Activated CD8-positive, alpha-beta memory T cell treated with anti-CD3 and anti-CD28 coated beads for 24 hours (primary cell): Measurements from ENCODE around the gene PHKA1.
"Not testable (repeated sequence)": the region's sequence is repeated elsewhere in the genome, so short reads cannot be mapped to it uniquely, and the experiment has no call there.

Experiments used
- DNase-seq: peaks from one replicate; pipeline ENCODE4 v3.0.0-alpha.2; 2020

The PHKA1 gene

DNA sequence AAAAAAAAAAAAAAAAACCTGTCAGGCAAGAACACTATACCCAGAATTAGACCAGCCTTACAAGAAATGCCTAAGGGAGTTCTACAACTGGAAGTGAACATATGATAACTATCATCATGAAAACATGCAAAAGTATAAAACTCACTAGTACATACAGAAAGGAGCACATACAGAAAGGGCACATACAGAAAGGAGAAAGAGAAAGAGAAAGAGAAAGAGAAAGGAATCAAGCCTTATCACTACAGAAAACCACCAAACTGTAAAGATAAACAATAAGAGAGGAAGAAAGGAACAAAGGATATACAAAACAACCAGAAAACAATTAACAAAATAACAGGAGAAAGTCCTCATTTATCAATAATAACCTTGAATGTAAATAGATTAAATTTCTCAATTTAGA, 50.4 kb downstream of the PHKA1 start:
- DNase-seq = no peak

GRCh38 chrX:72662020-72662747, 51.9 kb downstream of the PHKA1 start:
- no peak for DNase-seq

DNA sequence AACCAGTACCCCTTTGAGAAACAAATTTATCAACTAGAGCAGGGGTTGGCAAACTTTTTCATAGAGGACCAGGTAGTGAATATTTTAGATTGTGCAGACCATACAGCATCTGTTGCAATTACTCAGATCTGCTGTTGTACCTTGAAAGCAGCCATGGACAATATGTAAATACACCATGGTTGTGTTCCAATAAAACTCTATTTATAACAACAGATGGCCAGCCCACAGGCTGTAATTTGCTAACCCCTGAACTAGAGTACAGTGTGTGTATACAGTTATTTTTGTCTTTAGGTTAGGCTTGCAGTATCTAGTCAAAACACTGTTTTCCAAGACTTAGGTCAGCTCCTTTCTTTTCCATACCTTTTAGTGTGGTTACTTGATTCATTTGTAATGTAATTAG, 54.4 kb downstream of the PHKA1 start:
- no peak for DNase-seq

DNA sequence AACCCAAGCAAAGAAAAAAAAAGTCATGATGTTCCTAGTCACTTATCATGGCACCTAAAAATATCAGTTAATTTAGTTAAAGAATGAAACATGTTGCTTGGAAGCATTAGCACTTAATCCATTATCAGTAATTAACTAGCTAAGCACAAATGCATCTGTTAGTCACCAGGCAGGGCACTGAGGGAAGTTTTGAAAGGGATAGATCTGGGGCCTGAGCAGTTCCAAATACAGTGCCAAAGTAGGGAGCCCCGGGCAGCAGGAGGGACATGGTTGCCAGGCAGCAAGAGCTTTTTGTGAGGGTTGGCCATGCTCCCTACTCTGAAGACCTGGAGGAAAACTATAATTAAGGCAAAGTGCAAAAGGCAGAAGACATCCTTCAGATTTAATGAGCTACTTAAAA, 62.0 kb downstream of the PHKA1 start:
- DNase-seq = no peak

GRCh38 chrX:72644946-72645345, 69.2 kb downstream of the PHKA1 start:
- DNase-seq = no peak

DNA sequence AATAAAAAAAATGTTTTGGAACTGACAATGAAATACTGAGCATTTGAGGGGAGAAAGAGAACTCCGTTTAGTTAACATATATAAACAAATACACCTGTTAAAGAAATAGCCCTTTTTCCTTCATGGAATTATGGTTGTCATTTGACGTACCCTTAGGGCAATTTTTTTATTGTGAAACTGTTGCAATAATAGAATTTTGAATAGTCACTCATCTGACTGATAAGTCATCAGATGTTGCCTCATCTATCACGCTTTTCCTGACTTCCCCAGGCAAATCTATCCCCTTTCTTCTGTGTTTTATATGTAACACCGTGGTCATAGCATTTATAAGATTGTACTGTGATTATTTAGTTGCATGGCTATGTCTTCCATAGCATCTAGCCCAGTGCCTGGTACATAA, 72.5 kb downstream of the PHKA1 start:
- DNase-seq = no peak

- no peak for DNase-seq
Measured at GRCh38 chrX:72635930-72636329, 78.2 kb downstream of the PHKA1 start.

DNA sequence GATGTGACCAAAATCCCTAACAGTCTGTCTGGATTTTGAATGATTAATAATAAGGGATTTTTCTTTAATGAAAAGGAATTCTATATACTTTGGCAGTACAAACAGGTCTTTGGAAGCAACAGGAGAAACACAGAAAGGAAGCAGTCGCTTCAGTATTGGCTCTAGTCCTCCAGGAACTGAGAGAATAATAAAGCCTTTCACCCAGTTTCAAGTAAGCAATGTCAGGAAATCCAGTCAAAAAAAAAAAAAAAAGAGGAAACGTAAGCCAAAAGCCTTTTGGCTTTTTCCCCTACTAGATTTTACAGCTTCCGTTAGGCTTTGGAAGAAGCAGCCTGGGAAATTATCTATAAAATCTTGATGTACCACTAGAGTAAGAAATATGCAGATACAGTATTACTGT, 79.8 kb downstream of the PHKA1 start:
- no peak for DNase-seq

DNA sequence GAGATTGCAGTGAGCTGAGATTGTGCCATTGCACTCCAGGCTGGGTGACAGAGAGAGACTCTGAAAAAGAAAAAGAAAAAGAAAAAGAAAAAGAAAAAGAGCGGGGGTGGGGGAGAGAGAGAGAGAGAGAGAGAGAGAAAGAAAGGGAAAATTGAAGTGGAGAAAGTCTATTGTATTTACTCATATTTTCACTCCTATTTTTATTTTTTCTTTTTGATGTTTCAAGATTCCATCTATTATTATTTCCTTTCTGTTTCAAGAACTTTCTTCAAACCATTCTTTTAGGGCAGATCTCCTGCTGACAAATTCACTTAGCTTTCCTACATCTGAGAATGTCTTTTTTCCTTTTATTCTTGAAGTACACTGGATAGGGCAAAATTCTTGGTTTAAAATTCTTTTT, 83.9 kb downstream of the PHKA1 start:
- DNase-seq = no peak

DNA sequence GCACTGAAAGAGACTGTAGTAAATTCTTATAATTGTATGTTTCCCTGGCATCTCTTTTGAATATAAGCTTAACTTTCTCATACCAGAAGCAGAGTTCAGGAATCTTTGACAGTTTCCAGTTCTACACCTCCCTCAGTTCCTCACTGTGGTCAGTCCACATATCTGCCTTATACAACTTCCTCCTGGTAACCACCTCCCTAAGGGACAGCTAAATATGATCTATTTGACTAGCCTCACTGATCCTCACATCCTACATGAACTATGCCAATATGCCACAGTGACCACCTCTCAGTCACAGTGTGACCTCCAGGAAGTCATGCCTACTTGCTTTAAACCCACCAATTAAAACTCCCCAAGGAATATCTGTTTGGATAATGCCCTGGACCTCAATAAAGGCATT, 89.9 kb downstream of the PHKA1 start:
- DNase-seq = no peak

DNA sequence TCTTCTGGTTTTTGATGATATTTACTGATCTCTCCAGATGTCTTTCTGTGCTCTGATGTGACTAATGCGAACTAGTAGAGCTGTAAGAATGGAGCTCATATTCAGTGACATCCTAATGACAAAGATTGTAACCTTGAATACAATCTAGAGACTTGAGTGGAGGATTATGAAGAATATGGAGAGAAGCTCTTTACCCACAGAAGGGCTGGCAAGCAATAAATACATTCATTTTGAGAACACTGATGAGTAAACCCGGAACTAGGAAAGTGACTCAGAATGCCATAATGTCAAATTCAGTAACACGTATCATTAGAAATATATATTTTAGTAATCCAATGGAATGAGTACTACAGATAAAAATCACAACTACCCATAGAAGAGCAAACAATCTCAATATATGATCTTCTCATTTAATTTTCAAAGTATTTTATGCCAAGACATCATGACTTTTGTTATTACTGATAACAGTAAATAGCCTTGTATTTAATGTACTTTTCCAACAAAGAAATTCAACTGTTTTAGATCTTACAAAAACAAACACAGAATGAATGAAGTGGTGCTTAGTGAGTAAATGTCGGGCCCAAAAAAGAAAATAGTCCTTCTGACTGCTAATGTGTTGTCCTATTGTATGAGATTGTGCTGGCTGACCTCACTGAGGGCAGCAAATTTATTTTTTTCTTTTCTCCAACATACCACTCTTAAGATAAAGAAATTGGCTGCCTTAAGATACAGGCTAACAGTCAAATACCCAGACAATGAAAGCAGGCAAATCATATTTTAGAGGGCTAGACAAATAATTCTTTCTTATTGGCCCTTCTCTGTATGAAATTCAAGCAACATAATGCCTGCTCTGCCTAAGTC, 92.3 kb downstream of the PHKA1 start:
- no peak for DNase-seq

GRCh38 chrX:72621163-72621562, 92.9 kb downstream of the PHKA1 start:
- DNase-seq = no peak

DNA sequence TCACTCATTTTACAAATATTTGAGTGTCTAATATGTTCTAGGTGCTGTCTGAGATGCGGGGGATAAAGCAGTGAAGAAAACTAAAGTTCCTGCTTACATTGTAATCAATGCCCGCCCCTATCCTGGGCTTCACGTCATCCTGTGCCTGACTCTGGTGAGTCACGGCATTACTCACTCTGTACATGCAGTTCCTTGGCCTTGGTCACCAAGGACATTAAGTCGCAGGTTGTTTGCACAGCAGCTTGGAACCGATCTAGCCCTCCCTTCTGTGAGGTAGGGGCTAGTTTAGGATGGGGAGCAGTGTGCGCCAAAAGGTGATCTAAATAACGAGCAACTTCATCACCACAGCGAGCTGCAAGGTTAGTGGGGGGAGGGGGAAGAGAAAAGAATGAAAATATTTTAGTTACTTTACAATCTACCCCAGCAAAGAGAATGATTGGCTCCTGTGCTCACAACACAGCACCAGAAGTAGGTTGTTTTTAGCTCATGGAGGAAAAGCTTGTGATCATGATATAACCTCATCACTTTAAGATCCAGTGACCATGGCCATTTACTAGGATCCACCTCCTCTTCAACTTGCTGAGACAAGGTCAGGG, 93.5 kb downstream of the PHKA1 start:
- DNase-seq = no peak

DNA sequence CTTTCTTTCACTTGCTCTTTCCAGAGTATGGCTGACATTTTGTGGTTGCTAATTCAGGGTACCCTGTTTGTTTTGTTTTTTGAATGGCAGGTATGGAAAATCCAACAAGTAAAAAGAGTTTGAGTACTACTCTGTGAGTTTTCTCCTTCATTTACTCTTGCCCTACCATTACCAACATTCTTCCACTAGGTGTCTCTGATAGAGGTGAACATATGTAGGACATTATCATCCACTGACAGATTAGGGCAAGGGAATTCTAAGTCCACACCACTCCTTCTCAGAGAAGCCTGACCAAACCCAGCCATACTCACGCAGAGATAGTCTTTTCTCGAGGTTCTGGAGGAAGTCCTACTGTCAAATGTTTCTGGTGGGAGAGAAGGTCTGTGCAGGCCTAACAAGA, 104.8 kb downstream of the PHKA1 start:
- no peak for DNase-seq

DNA sequence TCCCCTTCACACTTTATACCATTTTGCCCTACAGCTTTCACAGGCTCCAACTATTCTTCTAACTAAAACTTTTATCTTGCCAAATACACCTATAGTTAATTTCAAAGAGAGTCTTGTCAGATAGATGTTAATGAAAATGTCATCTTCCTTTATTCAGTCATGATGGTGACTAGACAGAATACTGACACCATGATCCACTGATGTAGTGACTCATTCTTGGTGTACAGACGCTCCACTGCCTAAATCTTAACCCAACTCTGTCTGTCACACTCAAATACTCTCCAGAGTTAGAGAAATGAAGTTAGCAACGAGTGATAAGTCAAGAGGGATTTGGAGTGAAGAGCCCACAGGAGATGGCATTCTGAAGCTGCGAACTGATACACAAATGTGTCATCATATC, 109.4 kb downstream of the PHKA1 start:
- DNase-seq = no peak

GRCh38 chrX:72604112-72604511, 110.0 kb downstream of the PHKA1 start:
- no peak for DNase-seq

- DNase-seq = not testable (repeated sequence)
Measured at GRCh38 chrX:72591038-72591437, 123.1 kb downstream of the PHKA1 start.

DNA sequence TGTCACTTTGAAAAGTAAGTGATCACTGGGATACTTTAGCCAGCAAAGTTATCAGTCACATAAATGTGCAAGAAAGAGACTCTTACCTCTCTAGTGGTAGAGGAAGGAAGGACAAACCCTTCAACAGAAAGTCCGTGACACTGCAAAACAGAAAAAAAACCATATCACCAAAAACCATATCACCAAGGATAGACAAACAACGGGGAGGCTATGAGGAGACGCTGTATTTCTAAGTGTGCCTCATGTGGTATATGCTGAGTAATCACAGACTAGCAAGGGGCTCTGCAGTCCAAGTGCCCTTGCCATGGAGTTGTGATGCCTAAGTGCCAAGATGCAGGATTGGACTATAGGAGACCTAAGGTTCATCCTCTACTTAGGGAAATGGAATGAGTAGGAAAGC, 129.9 kb downstream of the PHKA1 start:
- no peak for DNase-seq

- no peak for DNase-seq
Measured at GRCh38 chrX:72576141-72576894, 137.8 kb downstream of the PHKA1 start.

GRCh38 chrX:72573158-72573511, 141.0 kb downstream of the PHKA1 start:
- DNase-seq = no peak

GRCh38 chrX:72572248-72573157, 141.6 kb downstream of the PHKA1 start, which contains the start of gene HDAC8:
TSS of gene HDAC8 (minus strand) at chrX:72572843. CDS start at chrX:72572761, 82 bp downstream.
- DNase-seq = peak; percentile 74

GRCh38 chrX:72569786-72570185, 144.3 kb downstream of the PHKA1 start:
- no peak for DNase-seq
